ENCODE data around the gene PROB1. TPM values are rescaled to one million over a fixed set of nuclear protein-coding genes. Genes with fewer than 3 reads are reported as not detected.
A peak's percentile ranks its signal among the peaks of the same experiment; 100 is the strongest.

PROB1 gene
- total RNA-seq, 4 donors from 2014 or later, result 26.8 to 81.4 (median 52.9) TPM

GRCh38 chr5:139402561-139403158 lies 7.8 kb upstream of the PROB1 start:
- TF ChIP-seq POLR2A (IDR thresholded peaks at IDR 0.05) (no peak), CTCF (IDR thresholded peaks at IDR 0.05 in 4 of 5, conservative IDR thresholded peaks at IDR 0.05 in 1 of 5) (peak in 2 of 5 experiments; percentile 15 to 30)
- intact Hi-C loops (cut with DNase I; ENCODE audit: low total_unique reads), result no loop called here
- Histone ChIP-seq H3K9me3 (no peaks in the 10 kb centered on the region), H3K27me3 (no peaks in the 10 kb centered on the region), H3K4me3 (peak overlapping the region in 1 of 4 donors; percentile 75), H3K27ac (peak overlapping the region; percentile 86 to 97 (median 92)), H3K36me3 (no peaks in the 10 kb centered on the region), H3K4me1 (peaks cover 18 to 24% of the 10 kb centered on the region in 2 donors)
- no peak for ATAC-seq
- in situ Hi-C loops (cut with MboI; ENCODE audit: low sequenced_read_pairs in 4 of 4), result no loop called here
- DNase-seq, result peak in 1 of 2 donors; percentile 37

DNA sequence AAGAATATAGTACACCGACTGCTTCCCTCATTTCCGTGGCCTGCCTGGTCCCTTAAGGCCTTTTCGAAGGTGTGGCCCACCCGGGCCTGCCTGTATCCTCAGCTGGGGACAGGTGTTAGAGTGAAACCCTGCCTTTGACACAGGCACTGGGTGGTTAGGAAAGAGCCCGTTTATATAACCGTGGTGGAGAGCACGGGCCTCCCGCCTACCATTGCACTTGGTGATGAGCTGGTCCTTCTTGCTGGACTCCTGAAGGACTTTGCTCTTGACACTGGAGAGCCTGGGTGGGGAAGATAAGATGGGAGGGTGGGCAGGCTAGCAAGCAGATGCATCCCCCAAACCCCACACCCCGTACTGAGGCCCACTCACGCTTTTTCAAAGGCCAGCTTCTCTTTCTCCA lies 6.6 kb upstream of the PROB1 start:
- peak overlapping the region in 2 of 4 donors; percentile 13 to 94 for H3K27ac ChIP-seq
- TF ChIP-seq CTCF (IDR thresholded peaks at IDR 0.05 in 4 of 5, conservative IDR thresholded peaks at IDR 0.05 in 1 of 5), result no peak
- TF ChIP-seq POLR2A (IDR thresholded peaks at IDR 0.05), result no peak
- H3K36me3 ChIP-seq, result no peaks in the 10 kb centered on the region
- H3K9me3 ChIP-seq, result no peaks in the 10 kb centered on the region
- peaks cover 24 to 29% of the 10 kb centered on the region in 2 donors for H3K4me1 ChIP-seq
- no peaks in the 10 kb centered on the region for H3K27me3 ChIP-seq
- DNase-seq, result peak in 1 of 2 donors; percentile 13
- H3K4me3 ChIP-seq, result no peak overlapping the region
- intact Hi-C loops (cut with DNase I; ENCODE audit: low total_unique reads), result no loop called here
- in situ Hi-C loops (cut with MboI; ENCODE audit: low sequenced_read_pairs in 4 of 4), result no loop called here
- ATAC-seq, result no peak

DNA sequence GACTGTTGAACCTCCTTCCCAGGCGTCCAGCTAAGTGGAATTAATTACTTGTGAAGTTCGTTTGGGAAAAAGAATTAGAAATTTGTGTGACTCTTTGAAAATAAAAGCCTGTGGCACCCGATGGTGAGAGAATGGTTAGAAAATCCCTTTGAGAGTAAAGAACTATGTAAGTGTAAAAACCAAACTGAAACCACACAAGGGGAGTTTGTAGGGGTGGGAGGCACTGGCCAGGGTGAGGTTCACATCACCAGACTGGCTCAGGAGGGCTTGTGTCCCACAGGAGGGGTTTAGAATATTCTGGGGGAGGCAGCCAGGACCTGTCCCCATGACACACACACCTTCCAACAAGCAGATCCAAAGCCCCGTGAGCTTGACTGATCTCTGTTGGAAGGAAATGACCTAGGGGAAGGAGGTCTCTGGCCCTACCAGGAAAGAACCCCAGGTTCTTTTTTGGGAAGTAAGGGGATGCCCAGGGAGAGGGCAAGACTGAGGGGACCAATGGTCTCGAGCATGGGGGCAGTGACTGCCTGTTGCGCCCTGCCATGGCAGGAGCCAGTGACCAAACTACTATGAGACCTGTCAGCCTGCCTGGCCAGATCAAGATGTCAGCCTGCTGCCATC lies 4.7 kb upstream of the PROB1 start:
- ATAC-seq, result no peak
- no peaks in the 10 kb centered on the region for H3K9me3 ChIP-seq
- intact Hi-C loops (cut with DNase I; ENCODE audit: low total_unique reads), result no loop called here
- in situ Hi-C loops (cut with MboI; ENCODE audit: low sequenced_read_pairs in 4 of 4), result no loop called here
- H3K4me3 ChIP-seq, result no peak overlapping the region
- no peaks in the 10 kb centered on the region for H3K36me3 ChIP-seq
- H3K27me3 ChIP-seq, result no peaks in the 10 kb centered on the region
- peak overlapping the region in 3 of 4 donors; percentile 24 to 41 (median 29) for H3K27ac ChIP-seq
- H3K4me1 ChIP-seq, result peaks cover 38 to 43% of the 10 kb centered on the region in 2 donors
- TF ChIP-seq CTCF (IDR thresholded peaks at IDR 0.05 in 4 of 5, conservative IDR thresholded peaks at IDR 0.05 in 1 of 5) (no peak), POLR2A (IDR thresholded peaks at IDR 0.05) (no peak)
- no peak for DNase-seq

GRCh38 chr5:139397921-139398320 lies 3.0 kb upstream of the PROB1 start:
- no peak for TF ChIP-seq POLR2A (IDR thresholded peaks at IDR 0.05)
- TF ChIP-seq CTCF (IDR thresholded peaks at IDR 0.05 in 4 of 5, conservative IDR thresholded peaks at IDR 0.05 in 1 of 5), result no peak

More at GRCh38 chr5:139397921-139398320, 3.0 kb upstream of the PROB1 start:
- no peak for DNase-seq
- intact Hi-C loops (cut with DNase I; ENCODE audit: low total_unique reads), result no loop called here
- no peaks in the 10 kb centered on the region for H3K27me3 ChIP-seq
- H3K4me3 ChIP-seq, result no peak overlapping the region
- H3K27ac ChIP-seq, result peak overlapping the region; percentile 99 to 100 (median 100)
- H3K36me3 ChIP-seq, result no peaks in the 10 kb centered on the region
- peaks cover 32 to 33% of the 10 kb centered on the region in 2 donors for H3K4me1 ChIP-seq
- no peak for ATAC-seq
- no peaks in the 10 kb centered on the region for H3K9me3 ChIP-seq
- in situ Hi-C loops (cut with MboI; ENCODE audit: low sequenced_read_pairs in 4 of 4), result no loop called here

All from gastrocnemius medialis (tissue), 4 donors.